Smooth muscle cell (in vitro differentiated cells): ENCODE data around the gene HOMER1. TPM values are rescaled to one million over a fixed set of nuclear protein-coding genes. Genes with fewer than 3 reads are reported as not detected.
A peak's percentile ranks its signal among the peaks of the same experiment; 100 is the strongest.

ENCODE experiments used
- DNase-seq: peaks from one replicate; lab custom pipeline; 2025; ENCODE audit not compliant: unreplicated experiment; lab: John Stamatoyannopoulos, UW
- H2AFZ ChIP-seq: fragments of 200-600 bp; sonication (generic); 2 replicates; pipeline ENCODE4 v1.6.0; 2016; ENCODE audit warnings: antibody characterized with exemption, low read depth, mild to moderate bottlenecking
- H3F3A ChIP-seq: fragments of 200-600 bp; sonication (generic); 2 replicates; pipeline ENCODE4 v1.6.0; 2017; ENCODE audit warnings: antibody characterized with exemption, low read depth
- H3K27ac ChIP-seq: fragments of 200-600 bp; sonication (generic); 2 replicates; pipeline ENCODE4 v1.5.1; 2016; ENCODE audit warnings: low read depth, mild to moderate bottlenecking
- H3K27me3 ChIP-seq: fragments of 200-600 bp; sonication (generic); 2 replicates; pipeline ENCODE4 v1.6.1; 2016; ENCODE audit warnings: low read depth, mild to moderate bottlenecking
- H3K36me3 ChIP-seq: fragments of 200-600 bp; sonication (generic); 2 replicates; pipeline ENCODE4 v1.5.1; 2016; ENCODE audit warnings: low read depth
- H3K4me1 ChIP-seq: fragments of 200-600 bp; sonication (generic); 2 replicates; pipeline ENCODE4 v1.5.1; 2016; ENCODE audit warnings: low read depth
- H3K4me2 ChIP-seq: fragments of 200-600 bp; sonication (generic); 2 replicates; pipeline ENCODE4 v1.6.0; 2016; ENCODE audit warnings: mild to moderate bottlenecking
- H3K4me3 ChIP-seq: fragments of 200-600 bp; sonication (generic); 2 replicates; pipeline ENCODE4 v1.5.1; 2016; ENCODE audit warnings: mild to moderate bottlenecking
- H3K79me2 ChIP-seq: fragments of 200-600 bp; sonication (generic); 2 replicates; pipeline ENCODE4 v1.6.0; 2016; ENCODE audit warnings: low read depth, mild to moderate bottlenecking
- H3K9ac ChIP-seq: fragments of 200-600 bp; sonication (generic); 2 replicates; pipeline ENCODE4 v1.6.0; 2016; ENCODE audit warnings: low read depth
- H3K9me3 ChIP-seq: fragments of 200-600 bp; sonication (generic); replicated peaks from 2 replicates; pipeline ENCODE4 v1.5.1; 2016; ENCODE audit warnings: low read depth
- H4K20me1 ChIP-seq: fragments of 200-600 bp; sonication (generic); 2 replicates; pipeline ENCODE4 v1.6.0; 2016; ENCODE audit warnings: low read depth
- WGBS: methylation state at CpG from one replicate; pipeline ENCODE4 v1.1.7; 2016; ENCODE audit warnings: low lambda C conversion rate; 5-methylcytosine and 5-hydroxymethylcytosine counted together
- polyA plus RNA-seq: library from polyadenylated mRNA; unstranded; fragments of >200 nt; fragmentation: Nextera tagmentation; extraction: Ambion mirVana; gene quantifications from 2 replicates; pipeline ENCODE4 v1.2.1, GENCODE V29; 2016
- total RNA-seq: library from RNA; depleted of rRNA; stranded (reverse); fragments of >200 nt; gene quantifications from 2 replicates; pipeline ENCODE4 v1.2.3, GENCODE V29; 2014
- TF ChIP-seq, protein P1 (sequence below): fragments of 200-600 bp; sonication (generic); IDR thresholded peaks from 2 replicates; pipeline ENCODE4 v1.5.1; 2017; ENCODE audit warnings: borderline replicate concordance, mild to moderate bottlenecking, antibody characterized with exemption; ENCODE audit not compliant: insufficient read depth, poor library complexity, severe bottlenecking

Gene HOMER1
- total and polyA plus RNA-seq, 2 experiments from 2014 or later, result 4.4 to 14.9 TPM

DNA sequence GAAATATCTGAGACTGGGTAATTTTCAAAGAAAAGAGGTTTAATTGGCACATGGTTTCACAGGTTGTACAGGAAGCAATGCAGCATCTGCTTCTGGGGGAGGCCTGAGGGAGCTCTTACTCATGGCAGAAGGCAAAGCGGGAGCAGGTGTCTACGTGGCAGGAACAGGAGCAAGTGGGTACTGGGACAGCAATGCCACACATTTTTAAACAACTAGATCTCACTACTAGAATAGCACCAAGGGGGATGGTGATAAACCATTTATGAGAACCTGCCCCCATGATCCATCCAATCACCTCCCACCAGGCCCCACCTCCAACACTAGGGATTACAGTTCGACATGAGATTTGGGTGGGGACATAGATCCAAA is 47.6 kb upstream of the HOMER1 start:
- no peaks in the 10 kb centered on the region for H3K36me3 ChIP-seq
- peak overlapping the region; percentile 64 for H3K27ac ChIP-seq
- peaks cover 4% of the 10 kb centered on the region for H3K27me3 ChIP-seq
- H3F3A ChIP-seq, result no peaks in the 10 kb centered on the region
- TF ChIP-seq, protein P1, sequence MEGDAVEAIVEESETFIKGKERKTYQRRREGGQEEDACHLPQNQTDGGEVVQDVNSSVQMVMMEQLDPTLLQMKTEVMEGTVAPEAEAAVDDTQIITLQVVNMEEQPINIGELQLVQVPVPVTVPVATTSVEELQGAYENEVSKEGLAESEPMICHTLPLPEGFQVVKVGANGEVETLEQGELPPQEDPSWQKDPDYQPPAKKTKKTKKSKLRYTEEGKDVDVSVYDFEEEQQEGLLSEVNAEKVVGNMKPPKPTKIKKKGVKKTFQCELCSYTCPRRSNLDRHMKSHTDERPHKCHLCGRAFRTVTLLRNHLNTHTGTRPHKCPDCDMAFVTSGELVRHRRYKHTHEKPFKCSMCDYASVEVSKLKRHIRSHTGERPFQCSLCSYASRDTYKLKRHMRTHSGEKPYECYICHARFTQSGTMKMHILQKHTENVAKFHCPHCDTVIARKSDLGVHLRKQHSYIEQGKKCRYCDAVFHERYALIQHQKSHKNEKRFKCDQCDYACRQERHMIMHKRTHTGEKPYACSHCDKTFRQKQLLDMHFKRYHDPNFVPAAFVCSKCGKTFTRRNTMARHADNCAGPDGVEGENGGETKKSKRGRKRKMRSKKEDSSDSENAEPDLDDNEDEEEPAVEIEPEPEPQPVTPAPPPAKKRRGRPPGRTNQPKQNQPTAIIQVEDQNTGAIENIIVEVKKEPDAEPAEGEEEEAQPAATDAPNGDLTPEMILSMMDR, result no peak
- 97% methylated on average over 3 of the region's 3 CpGs for WGBS
- H3K4me2 ChIP-seq, result no peak overlapping the region
- no peaks in the 10 kb centered on the region for H4K20me1 ChIP-seq
- no peak overlapping the region for H2AFZ ChIP-seq
- no peak overlapping the region for H3K9ac ChIP-seq
- no peaks in the 10 kb centered on the region for H3K79me2 ChIP-seq
- H3K4me3 ChIP-seq, result no peak overlapping the region
- no peak for DNase-seq
- H3K9me3 ChIP-seq, result no peaks in the 10 kb centered on the region
- H3K4me1 ChIP-seq, result peaks cover 25% of the 10 kb centered on the region

DNA sequence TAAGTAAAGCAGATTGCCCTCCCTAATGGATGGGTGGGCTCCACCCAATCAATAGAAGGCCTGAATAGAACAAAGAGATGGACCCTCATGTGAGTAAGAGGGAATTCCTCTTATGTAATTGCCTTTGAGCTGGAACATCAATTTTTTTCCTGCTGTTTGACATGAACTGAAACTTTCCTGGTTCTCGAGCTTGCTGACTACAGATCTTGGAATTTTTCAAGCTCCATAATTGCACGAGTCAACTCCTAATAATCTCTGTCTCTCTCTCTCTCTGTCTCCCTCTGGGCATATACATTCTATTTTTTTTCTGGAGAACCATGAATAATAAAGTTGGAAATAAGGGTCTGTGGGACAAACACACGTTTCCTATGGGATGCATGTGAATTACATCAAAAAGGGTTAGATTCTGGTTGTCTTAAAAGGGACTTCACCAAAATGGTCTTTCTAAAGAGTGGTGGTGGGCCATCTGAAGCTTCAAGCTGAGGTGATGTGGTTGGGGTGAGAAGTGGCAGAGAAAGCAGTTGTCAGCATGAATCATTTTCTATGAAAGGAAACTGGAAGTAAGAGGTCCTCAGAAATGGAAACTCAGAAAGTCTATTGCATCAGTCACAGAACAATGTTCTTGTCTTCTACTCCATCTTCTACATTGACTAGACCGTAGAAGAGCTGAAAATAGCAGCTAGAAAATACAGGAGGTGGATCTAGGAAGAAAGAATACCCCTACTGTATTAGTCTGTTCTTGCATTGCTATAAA is 47.0 kb upstream of the HOMER1 start:
- no peaks in the 10 kb centered on the region for H3K9me3 ChIP-seq
- 46% methylated on average over 4 of the region's 4 CpGs for WGBS
- peak overlapping the region; percentile 27 for H3K4me2 ChIP-seq
- no peaks in the 10 kb centered on the region for H4K20me1 ChIP-seq
- H3K36me3 ChIP-seq, result no peaks in the 10 kb centered on the region
- DNase-seq, result no peak
- H3K4me3 ChIP-seq, result no peak overlapping the region
- H3K4me1 ChIP-seq, result peaks cover 25% of the 10 kb centered on the region
- TF ChIP-seq, protein P1, result no peak
- H3K9ac ChIP-seq, result no peak overlapping the region
- H3K27ac ChIP-seq, result peak overlapping the region; percentile 64
- H3F3A ChIP-seq, result no peaks in the 10 kb centered on the region
- peak overlapping the region; percentile 31 for H2AFZ ChIP-seq
- no peaks in the 10 kb centered on the region for H3K79me2 ChIP-seq
- H3K27me3 ChIP-seq, result peaks cover 4% of the 10 kb centered on the region

DNA sequence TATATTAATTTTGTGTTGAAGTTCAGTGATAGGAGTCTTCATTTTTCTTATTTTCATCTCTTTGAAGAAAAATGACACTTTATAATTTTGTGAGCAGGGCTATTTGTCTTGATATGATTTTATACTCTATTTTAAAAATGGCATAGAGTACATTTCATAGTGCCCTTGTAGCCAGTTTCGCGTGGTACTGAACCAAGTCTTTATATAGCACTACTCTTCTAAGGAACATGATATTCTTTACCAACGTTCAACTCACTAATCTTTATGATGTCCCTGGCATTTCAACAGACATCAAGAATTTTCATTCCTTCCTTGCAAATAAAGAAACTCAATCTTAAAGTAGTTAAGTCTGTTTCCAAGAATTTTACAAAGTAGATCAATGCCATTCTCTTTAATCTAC is 41.5 kb upstream of the HOMER1 start:
- no peaks in the 10 kb centered on the region for H3K4me1 ChIP-seq
- H3K27me3 ChIP-seq, result no peaks in the 10 kb centered on the region
- H3K4me3 ChIP-seq, result peak overlapping the region; percentile 37
- H3K9ac ChIP-seq, result no peak overlapping the region
- peak overlapping the region; percentile 77 for H3K4me2 ChIP-seq
- DNase-seq, result no peak
- TF ChIP-seq, protein P1, result no peak
- WGBS, result 63% methylated on average over 3 of the region's 3 CpGs
- H3K9me3 ChIP-seq, result no peaks in the 10 kb centered on the region
- H3K36me3 ChIP-seq, result no peaks in the 10 kb centered on the region
- peak overlapping the region; percentile 37 for H2AFZ ChIP-seq
- no peaks in the 10 kb centered on the region for H3F3A ChIP-seq
- no peaks in the 10 kb centered on the region for H4K20me1 ChIP-seq
- H3K79me2 ChIP-seq, result no peaks in the 10 kb centered on the region
- H3K27ac ChIP-seq, result no peak overlapping the region

DNA sequence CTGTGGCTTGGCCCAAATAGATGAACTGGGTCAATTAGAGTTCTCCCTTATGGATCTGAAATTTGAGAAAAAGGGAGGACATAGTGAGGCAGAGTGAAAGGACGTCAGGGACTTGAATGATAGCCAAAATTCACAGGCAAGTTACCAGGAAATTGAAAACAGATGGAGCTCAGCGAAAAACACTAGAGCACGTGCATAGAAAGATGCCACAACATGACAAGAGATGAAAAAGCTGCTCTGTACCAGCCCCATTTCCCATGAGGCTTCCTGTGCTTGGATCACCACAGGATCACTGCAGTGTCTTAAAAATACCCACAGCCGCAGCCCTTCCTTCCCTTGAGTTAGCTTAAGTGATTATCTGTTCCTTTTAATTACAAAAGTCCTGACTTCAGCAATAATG is 39.0 kb upstream of the HOMER1 start:
- no peaks in the 10 kb centered on the region for H3K36me3 ChIP-seq
- H3K79me2 ChIP-seq, result no peaks in the 10 kb centered on the region
- H3K4me1 ChIP-seq, result no peaks in the 10 kb centered on the region
- H3K9me3 ChIP-seq, result no peaks in the 10 kb centered on the region
- H3K27ac ChIP-seq, result no peak overlapping the region
- no peaks in the 10 kb centered on the region for H3F3A ChIP-seq
- H3K4me2 ChIP-seq, result no peak overlapping the region
- TF ChIP-seq, protein P1, result no peak
- no peak overlapping the region for H3K4me3 ChIP-seq
- H2AFZ ChIP-seq, result no peak overlapping the region
- 58% methylated on average over 4 of the region's 4 CpGs for WGBS
- no peaks in the 10 kb centered on the region for H3K27me3 ChIP-seq
- no peak overlapping the region for H3K9ac ChIP-seq
- no peak for DNase-seq
- no peaks in the 10 kb centered on the region for H4K20me1 ChIP-seq
